NCI-H526 (cell line): ENCODE measurements around the gene ELOVL2.
"Not testable (repeated sequence)": the region's sequence is repeated elsewhere in the genome, so short reads cannot be mapped to it uniquely, and the experiment has no call there.

ENCODE experiments used
- DNase-seq, 2 experiments: peaks; one replicate each; lab custom pipeline; 2025; lab: John Stamatoyannopoulos, UW

The ELOVL2 gene

GRCh38 chr6:11043961-11044711 is at the start of gene ELOVL2:
Gene ELOVL2 (minus strand): TSS chr6:11044305. CDS start chr6:11044230, 75 bp downstream.
- DNase-seq: peak; percentile 22 to 87

- no peak for DNase-seq
Observed at GRCh38 chr6:11093376-11093625, 49.2 kb upstream of the ELOVL2 start.

GRCh38 chr6:11092668-11093375 is 48.7 kb upstream of the ELOVL2 start:
- DNase-seq: no peak

- DNase-seq: not testable (repeated sequence)
Observed at GRCh38 chr6:11091141-11091540, 47.0 kb upstream of the ELOVL2 start.

- DNase-seq: no peak
Observed at GRCh38 chr6:11089695-11090094, 45.6 kb upstream of the ELOVL2 start.

- not testable (repeated sequence) for DNase-seq
Observed at GRCh38 chr6:11087141-11087812, 43.2 kb upstream of the ELOVL2 start.

- no peak for DNase-seq
Observed at GRCh38 chr6:11085758-11086435, 41.8 kb upstream of the ELOVL2 start.

- DNase-seq: no peak
Observed at GRCh38 chr6:11083956-11084355, 39.9 kb upstream of the ELOVL2 start.

- DNase-seq: no peak
Observed at GRCh38 chr6:11083491-11083890, 39.4 kb upstream of the ELOVL2 start.

- DNase-seq: no peak
Observed at GRCh38 chr6:11080296-11080695, 36.2 kb upstream of the ELOVL2 start.

- DNase-seq: no peak
Observed at GRCh38 chr6:11078266-11078665, 34.2 kb upstream of the ELOVL2 start.

GRCh38 chr6:11076540-11076939 is 32.4 kb upstream of the ELOVL2 start:
- peak; percentile 28 to 61 for DNase-seq

- DNase-seq: no peak
Observed at GRCh38 chr6:11072101-11072500, 28.0 kb upstream of the ELOVL2 start.

GRCh38 chr6:11069760-11070159 is 25.7 kb upstream of the ELOVL2 start:
- no peak for DNase-seq

GRCh38 chr6:11067348-11067747 is 23.2 kb upstream of the ELOVL2 start:
- DNase-seq: no peak

- no peak for DNase-seq
Observed at GRCh38 chr6:11066505-11067347, 22.6 kb upstream of the ELOVL2 start.

- DNase-seq: no peak
Observed at GRCh38 chr6:11065436-11066202, 21.5 kb upstream of the ELOVL2 start.

GRCh38 chr6:11064836-11065235 is 20.7 kb upstream of the ELOVL2 start:
- DNase-seq: no peak

GRCh38 chr6:11062715-11063114 is 18.6 kb upstream of the ELOVL2 start:
- DNase-seq: no peak

GRCh38 chr6:11062083-11062482 is 18.0 kb upstream of the ELOVL2 start:
- DNase-seq: no peak

- no peak for DNase-seq
Observed at GRCh38 chr6:11058406-11058805, 14.3 kb upstream of the ELOVL2 start.
